ENCODE results near the gene PEX6.

PEX6 gene

GRCh38 chr6:42978839-42979522 lies at the start of gene PEX6:
Gene PEX6 (minus strand): TSS chr6:42979181. CDS start chr6:42979150, 31 bp downstream.
- Mint-ChIP-seq H3K36me3 (peaks cover 39% of the 10 kb centered on the region), H3K4me3 (peak within 1 kb of the TSS; percentile 93), H3K4me1 (peaks cover 41% of the 10 kb centered on the region), H3K27ac (peak within 1 kb of the TSS; percentile 97), H3K9me3 (no peaks in the 10 kb centered on the region)
- ATAC-seq (peak; percentile 97), DNase-seq (ENCODE audit: low spot score in 2 of 2) (peak; percentile 80 to 94)

GRCh38 chr6:43026365-43026764 lies 47.4 kb upstream of the PEX6 start:
- no peak for DNase-seq (ENCODE audit: low spot score in 2 of 2)
- Mint-ChIP-seq H3K27ac (no peak overlapping the region), H3K4me3 (no peak overlapping the region), H3K9me3 (no peaks in the 10 kb centered on the region), H3K36me3 (peaks cover 96% of the 10 kb centered on the region), H3K4me1 (peaks cover 15% of the 10 kb centered on the region)
- ATAC-seq: no peak

GRCh38 chr6:43024436-43024835 lies 45.5 kb upstream of the PEX6 start:
- Mint-ChIP-seq H3K4me3 (peak overlapping the region; percentile 1), H3K27ac (peak overlapping the region; percentile 73), H3K9me3 (no peaks in the 10 kb centered on the region), H3K4me1 (peaks cover 24% of the 10 kb centered on the region), H3K36me3 (peaks cover 92% of the 10 kb centered on the region)
- ATAC-seq: peak; percentile 38
- no peak for DNase-seq (ENCODE audit: low spot score in 2 of 2)

- peaks cover 92% of the 10 kb centered on the region for H3K36me3 Mint-ChIP-seq
- ATAC-seq (peak; percentile 87), DNase-seq (ENCODE audit: low spot score in 2 of 2) (peak; percentile 46 to 79)
- H3K9me3 Mint-ChIP-seq: no peaks in the 10 kb centered on the region
- H3K4me1 Mint-ChIP-seq: peaks cover 42% of the 10 kb centered on the region
- peak within 1 kb of the TSS; percentile 88 for H3K4me3 Mint-ChIP-seq
- H3K27ac Mint-ChIP-seq: peak within 1 kb of the TSS; percentile 90
These were observed 42.5 kb upstream of the PEX6 start, which contains the start of gene RRP36 for GRCh38 chr6:43021270-43022047. Gene RRP36 (plus strand): TSS chr6:43021623. CDS start chr6:43021655, 32 bp downstream.

GRCh38 chr6:43020847-43021246 lies 41.9 kb upstream of the PEX6 start:
- Mint-ChIP-seq H3K36me3 (peaks cover 91% of the 10 kb centered on the region), H3K4me3 (peak overlapping the region; percentile 88), H3K4me1 (peaks cover 48% of the 10 kb centered on the region), H3K9me3 (no peaks in the 10 kb centered on the region), H3K27ac (peak overlapping the region; percentile 90)
- ATAC-seq (no peak), DNase-seq (ENCODE audit: low spot score in 2 of 2) (no peak)

- H3K27ac Mint-ChIP-seq: peak overlapping the region; percentile 53
- H3K4me3 Mint-ChIP-seq: peak overlapping the region; percentile 88
- peaks cover 86% of the 10 kb centered on the region for H3K36me3 Mint-ChIP-seq
- ATAC-seq (no peak), DNase-seq (ENCODE audit: low spot score in 2 of 2) (no peak)
- peaks cover 49% of the 10 kb centered on the region for H3K4me1 Mint-ChIP-seq
- H3K9me3 Mint-ChIP-seq: no peaks in the 10 kb centered on the region
These were observed 41.2 kb upstream of the PEX6 start for GRCh38 chr6:43020052-43020705.

- Mint-ChIP-seq H3K4me3 (no peak overlapping the region), H3K4me1 (peaks cover 49% of the 10 kb centered on the region), H3K36me3 (peaks cover 76% of the 10 kb centered on the region), H3K27ac (no peak overlapping the region), H3K9me3 (no peaks in the 10 kb centered on the region)
- DNase-seq (ENCODE audit: low spot score in 2 of 2) (no peak), ATAC-seq (no peak)
These were observed 40.2 kb upstream of the PEX6 start for GRCh38 chr6:43019152-43019551.

- peaks cover 64% of the 10 kb centered on the region for H3K4me1 Mint-ChIP-seq
- H3K36me3 Mint-ChIP-seq: peaks cover 80% of the 10 kb centered on the region
- no peak overlapping the region for H3K4me3 Mint-ChIP-seq
- ATAC-seq (no peak), DNase-seq (ENCODE audit: low spot score in 2 of 2) (no peak)
- H3K9me3 Mint-ChIP-seq: no peaks in the 10 kb centered on the region
- H3K27ac Mint-ChIP-seq: peak overlapping the region; percentile 80
These were observed 38.0 kb upstream of the PEX6 start for GRCh38 chr6:43016943-43017334.

- Mint-ChIP-seq H3K36me3 (peaks cover 80% of the 10 kb centered on the region), H3K27ac (peak overlapping the region; percentile 80), H3K4me3 (peak overlapping the region; percentile 39), H3K4me1 (peaks cover 69% of the 10 kb centered on the region), H3K9me3 (no peaks in the 10 kb centered on the region)
- ATAC-seq: no peak
- DNase-seq (ENCODE audit: low spot score in 2 of 2): no peak
These were observed 37.4 kb upstream of the PEX6 start for GRCh38 chr6:43016176-43016942.

- peaks cover 84% of the 10 kb centered on the region for H3K36me3 Mint-ChIP-seq
- peak overlapping the region; percentile 99 for H3K4me3 Mint-ChIP-seq
- no peak for DNase-seq (ENCODE audit: low spot score in 2 of 2)
- peaks cover 62% of the 10 kb centered on the region for H3K4me1 Mint-ChIP-seq
- H3K9me3 Mint-ChIP-seq: no peaks in the 10 kb centered on the region
- no peak for ATAC-seq
- H3K27ac Mint-ChIP-seq: peak overlapping the region; percentile 98
These were observed 35.5 kb upstream of the PEX6 start for GRCh38 chr6:43014434-43014909.

GRCh38 chr6:43013843-43014433 lies 35.0 kb upstream of the PEX6 start, which contains the start of the genes KLHDC3 and MEA1:
Gene KLHDC3 (plus strand): TSS chr6:43014249. CDS start chr6:43017193, 2,944 bp downstream.
Gene MEA1 (minus strand): TSS chr6:43013946. CDS start chr6:43013813, 133 bp downstream.
- Mint-ChIP-seq H3K36me3 (peaks cover 84% of the 10 kb centered on the region), H3K4me1 (peaks cover 62% of the 10 kb centered on the region), H3K4me3 (peak within 1 kb of the TSS; percentile 99), H3K9me3 (no peaks in the 10 kb centered on the region), H3K27ac (peak within 1 kb of the TSS; percentile 98)
- peak; percentile 84 to 98 for DNase-seq (ENCODE audit: low spot score in 2 of 2)
- ATAC-seq: peak; percentile 94

- DNase-seq (ENCODE audit: low spot score in 2 of 2) (no peak), ATAC-seq (peak; percentile 48)
- Mint-ChIP-seq H3K4me1 (peaks cover 62% of the 10 kb centered on the region), H3K36me3 (peaks cover 83% of the 10 kb centered on the region), H3K9me3 (no peaks in the 10 kb centered on the region), H3K4me3 (peak overlapping the region; percentile 99), H3K27ac (peak overlapping the region; percentile 98)
These were observed 34.3 kb upstream of the PEX6 start for GRCh38 chr6:43013097-43013842.

- Mint-ChIP-seq H3K27ac (peak overlapping the region; percentile 98), H3K4me1 (peaks cover 53% of the 10 kb centered on the region), H3K4me3 (peak overlapping the region; percentile 99), H3K36me3 (peaks cover 81% of the 10 kb centered on the region), H3K9me3 (no peaks in the 10 kb centered on the region)
- DNase-seq (ENCODE audit: low spot score in 2 of 2): no peak
- ATAC-seq: no peak
These were observed 33.4 kb upstream of the PEX6 start for GRCh38 chr6:43012364-43012763.

GRCh38 chr6:43011207-43011606 lies 32.2 kb upstream of the PEX6 start:
- peak overlapping the region; percentile 98 for H3K27ac Mint-ChIP-seq
- ATAC-seq: no peak
- H3K36me3 Mint-ChIP-seq: peaks cover 82% of the 10 kb centered on the region

More at GRCh38 chr6:43011207-43011606, 32.2 kb upstream of the PEX6 start:
- Mint-ChIP-seq H3K4me1 (peaks cover 41% of the 10 kb centered on the region), H3K4me3 (no peak overlapping the region), H3K9me3 (no peaks in the 10 kb centered on the region)
- no peak for DNase-seq (ENCODE audit: low spot score in 2 of 2)
